PC-3 (cell line): ENCODE results near the gene LRRTM1. TPM values are rescaled to one million over a fixed set of nuclear protein-coding genes. Genes with fewer than 3 reads are reported as not detected.

Source experiments
- ATAC-seq: fragments of 200-7000 bp; cut with Tn5 transposase; 2 replicates; pipeline ENCODE4 v1.9.1; 2020; ENCODE audit warnings: mild to moderate bottlenecking, moderate library complexity
- BruUV-seq: library from RNA; stranded (reverse); fragments of 400-500 nt; replicated peaks from 2 replicates; lab custom pipeline; 2021; lab: Mats Ljungman, UMichigan
- CTCF ChIA-PET: fragments of 300-600 bp; sonication (Branson Sonifier 250); formaldehyde crosslinking; loops from one replicate; lab custom pipeline; 2022; ENCODE audit warnings: antibody characterized with exemption; lab: Charles Lee
- POLR2A ChIA-PET: fragments of 300-600 bp; sonication (Branson Sonifier 250); formaldehyde crosslinking; loops from one replicate; lab custom pipeline; 2022; ENCODE audit warnings: antibody characterized with exemption; ENCODE audit not compliant: unreplicated experiment; lab: Charles Lee
- DNase-seq: peaks from one replicate; pipeline ENCODE4 v3.0.0-alpha.2; 2015
- H2AFZ ChIP-seq: fragments of 300-600 bp; sonication (generic); 2 replicates; pipeline ENCODE4 v1.6.0; 2016; ENCODE audit warnings: antibody characterized with exemption, low read length
- H3F3A ChIP-seq: fragments of 300-600 bp; sonication (generic); one replicate; pipeline ENCODE4 v1.6.0; 2017; ENCODE audit warnings: antibody characterized with exemption, low read length, control low read depth, mild to moderate bottlenecking; ENCODE audit not compliant: unreplicated experiment
- H3K27ac ChIP-seq: fragments of 300-600 bp; sonication (generic); 2 replicates; pipeline ENCODE4 v1.5.1; 2016; ENCODE audit warnings: mild to moderate bottlenecking, low read length
- H3K27me3 ChIP-seq: fragments of 300-600 bp; sonication (generic); 2 replicates; pipeline ENCODE4 v1.6.1; 2016; ENCODE audit warnings: low read length, mixed read lengths
- H3K36me3 ChIP-seq: fragments of 300-600 bp; sonication (generic); 2 replicates; pipeline ENCODE4 v1.6.1; 2016; ENCODE audit warnings: low read depth, mixed run types, low read length, mixed read lengths
- H3K4me1 ChIP-seq: fragments of 300-600 bp; sonication (generic); 2 replicates; pipeline ENCODE4 v1.5.1; 2016; ENCODE audit warnings: low read length; ENCODE audit not compliant: insufficient read depth
- H3K4me2 ChIP-seq: fragments of 300-600 bp; sonication (generic); 2 replicates; pipeline ENCODE4 v1.6.0; 2016; ENCODE audit warnings: low read length
- H3K4me3 ChIP-seq: fragments of 300-600 bp; sonication (generic); 2 replicates; pipeline ENCODE4 v1.5.1; 2016; ENCODE audit warnings: mild to moderate bottlenecking, low read length, mixed read lengths
- H3K79me2 ChIP-seq: fragments of 300-600 bp; sonication (generic); 2 replicates; pipeline ENCODE4 v1.6.1; 2017; ENCODE audit warnings: low read length, mixed read lengths
- H3K9ac ChIP-seq: fragments of 300-600 bp; sonication (generic); 2 replicates; pipeline ENCODE4 v1.6.0; 2016; ENCODE audit warnings: mild to moderate bottlenecking, low read length
- H3K9me2 ChIP-seq: fragments of 300-600 bp; sonication (generic); replicated peaks from 2 replicates; pipeline ENCODE4 v1.6.1; 2016; ENCODE audit warnings: mixed run types, low read length, mixed read lengths
- H3K9me3 ChIP-seq: fragments of 300-600 bp; sonication (generic); 2 replicates; pipeline ENCODE4 v1.6.1; 2016; ENCODE audit warnings: low read length, mixed read lengths
- H4K20me1 ChIP-seq: fragments of 300-600 bp; sonication (generic); 2 replicates; pipeline ENCODE4 v1.6.1; 2016; ENCODE audit warnings: low read length, mixed read lengths
- CTCF ChIP-seq: fragments of 300-600 bp; sonication (generic); conservative IDR thresholded peaks from 2 replicates; pipeline ENCODE4 v1.5.1; 2017; ENCODE audit warnings: antibody characterized with exemption, low read depth, mild to moderate bottlenecking, low read length
- EZH2 ChIP-seq: fragments of 300-600 bp; sonication (generic); IDR thresholded peaks from one replicate; pipeline ENCODE4 v1.6.1; 2017; ENCODE audit warnings: antibody characterized with exemption, mild to moderate bottlenecking, low read length; ENCODE audit not compliant: unreplicated experiment
- EZH2phosphoT487 ChIP-seq: fragments of 300-600 bp; sonication (generic); IDR thresholded peaks from 2 replicates; pipeline ENCODE4 v1.6.1; 2018; ENCODE audit warnings: mild to moderate bottlenecking, antibody characterized with exemption, low read length, borderline replicate concordance
- intact Hi-C: fragments of 100-400 bp; cut with micrococcal nuclease; formaldehyde crosslinking; loops from 2 replicates; pipeline ENCODE4 v1.9.0; 2023
- total RNA-seq: library from RNA; depleted of rRNA; stranded (reverse); fragments of >200 nt; gene quantifications from 2 replicates; pipeline ENCODE4 v1.2.3, GENCODE V29; 2014

LRRTM1 gene
- total RNA-seq, 1 experiment from 2014 or later: not detected

DNA sequence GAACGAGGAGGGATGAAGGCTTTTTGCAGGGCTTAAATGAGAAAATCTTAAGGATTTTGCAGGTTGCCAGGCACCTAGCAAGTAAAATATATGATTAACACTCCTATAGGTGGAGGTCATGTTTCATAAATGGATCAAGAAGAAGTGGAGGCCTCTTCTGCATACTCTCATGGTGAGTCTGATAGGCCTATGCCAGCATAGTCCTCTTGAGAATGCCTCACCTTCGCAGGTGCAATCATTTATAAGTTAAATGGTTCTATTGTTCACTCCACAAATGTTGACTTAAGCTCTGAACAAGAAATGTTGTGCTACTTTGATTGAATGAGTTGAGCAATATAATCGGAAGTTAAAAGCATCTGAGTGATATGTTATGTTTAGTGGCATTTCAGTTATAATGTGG lies 12.1 kb downstream of the LRRTM1 start:
- intact Hi-C loops: no loop called here
- Histone ChIP-seq H3K27me3 (no peaks in the 10 kb centered on the region), H3K36me3 (no peaks in the 10 kb centered on the region), H4K20me1 (no peaks in the 10 kb centered on the region), H3K4me2 (no peak overlapping the region), H2AFZ (no peak overlapping the region), H3K9me3 (no peaks in the 10 kb centered on the region), H3K4me1 (no peaks in the 10 kb centered on the region), H3K9me2 (no peaks in the 10 kb centered on the region), H3K79me2 (no peaks in the 10 kb centered on the region), H3F3A (no peaks in the 10 kb centered on the region), H3K4me3 (no peak overlapping the region), H3K9ac (no peak overlapping the region), H3K27ac (no peak overlapping the region)
- DNase-seq (no peak), ATAC-seq (no peak)
- POLR2A ChIA-PET: no interaction called here
- CTCF ChIA-PET: no interaction called here
- no TSS peak for BruUV-seq
- TF ChIP-seq EZH2phosphoT487 (no peak), CTCF (no peak), EZH2 (no peak)

GRCh38 chr2:80291656-80292055 lies 12.9 kb downstream of the LRRTM1 start:
- no peaks in the 10 kb centered on the region for H3F3A ChIP-seq
- H3K9me3 ChIP-seq: no peaks in the 10 kb centered on the region
- H3K9ac ChIP-seq: no peak overlapping the region
- DNase-seq (no peak), ATAC-seq (no peak)
- no peak overlapping the region for H3K4me2 ChIP-seq
- H3K4me1 ChIP-seq: no peaks in the 10 kb centered on the region
- no peaks in the 10 kb centered on the region for H3K79me2 ChIP-seq
- H3K27me3 ChIP-seq: no peaks in the 10 kb centered on the region
- BruUV-seq: no TSS peak
- no peaks in the 10 kb centered on the region for H4K20me1 ChIP-seq
- no peak overlapping the region for H2AFZ ChIP-seq
- ChIA-PET POLR2A (no interaction called here), CTCF (no interaction called here)
- H3K27ac ChIP-seq: no peak overlapping the region
- intact Hi-C loops: no loop called here
- no peaks in the 10 kb centered on the region for H3K9me2 ChIP-seq
- no peaks in the 10 kb centered on the region for H3K36me3 ChIP-seq
- no peak overlapping the region for H3K4me3 ChIP-seq
- no peak for TF ChIP-seq EZH2phosphoT487
- TF ChIP-seq CTCF: no peak
- TF ChIP-seq EZH2: no peak

GRCh38 chr2:80288576-80288975 lies 16.0 kb downstream of the LRRTM1 start:
- no peaks in the 10 kb centered on the region for H3K27me3 ChIP-seq
- DNase-seq (no peak), ATAC-seq (no peak)
- H3K4me2 ChIP-seq: no peak overlapping the region
- H4K20me1 ChIP-seq: no peaks in the 10 kb centered on the region
- no TSS peak for BruUV-seq
- H3K79me2 ChIP-seq: no peaks in the 10 kb centered on the region
- intact Hi-C loops: no loop called here
- no peaks in the 10 kb centered on the region for H3K4me1 ChIP-seq
- H3K4me3 ChIP-seq: no peak overlapping the region
- no peaks in the 10 kb centered on the region for H3K36me3 ChIP-seq
- CTCF ChIA-PET: no interaction called here
- TF ChIP-seq CTCF (no peak), EZH2phosphoT487 (no peak), EZH2 (no peak)
- no peak overlapping the region for H2AFZ ChIP-seq
- no peak overlapping the region for H3K9ac ChIP-seq
- H3K9me3 ChIP-seq: no peaks in the 10 kb centered on the region
- POLR2A ChIA-PET: no interaction called here
- H3F3A ChIP-seq: no peaks in the 10 kb centered on the region
- H3K27ac ChIP-seq: no peak overlapping the region
- H3K9me2 ChIP-seq: no peaks in the 10 kb centered on the region
